Hematopoietic multipotent progenitor cell treated with erythropoietin and hydrocortisone succinate and interleukin-3 and kit ligand, for 8 days (in vitro differentiated cells): Measurements from ENCODE around the gene C4B.
"Not testable (repeated sequence)": the region's sequence is repeated elsewhere in the genome, so short reads cannot be mapped to it uniquely, and the experiment has no call there.

Experiments
- DNase-seq: peaks from one replicate; pipeline ENCODE4 v3.0.0-alpha.2; 2015

C4B gene

GRCh38 chr6:32037598-32038524 lies 23.3 kb downstream of the C4B start, which contains the start of gene CYP21A2:
Gene CYP21A2 (plus strand): TSS chr6:32038415. CDS start chr6:32038423, 8 bp downstream.
- DNase-seq, result not testable (repeated sequence)

GRCh38 chr6:32038878-32039277 lies 24.3 kb downstream of the C4B start:
- DNase-seq, result not testable (repeated sequence)

GRCh38 chr6:32039321-32040274 lies 25.0 kb downstream of the C4B start:
- DNase-seq, result not testable (repeated sequence)

- not testable (repeated sequence) for DNase-seq
Measured at GRCh38 chr6:32040299-32041049, 25.9 kb downstream of the C4B start.

- DNase-seq, result not testable (repeated sequence)
Measured at GRCh38 chr6:32041050-32041321, 26.4 kb downstream of the C4B start.

- DNase-seq, result not testable (repeated sequence)
Measured at GRCh38 chr6:32041385-32041784, 26.8 kb downstream of the C4B start.

- not testable (repeated sequence) for DNase-seq
Measured at GRCh38 chr6:32042276-32042675, 27.7 kb downstream of the C4B start.

GRCh38 chr6:32043589-32044380 lies 29.2 kb downstream of the C4B start:
- DNase-seq, result not testable (repeated sequence)

- not testable (repeated sequence) for DNase-seq
Measured at GRCh38 chr6:32044916-32045315, 30.3 kb downstream of the C4B start.

GRCh38 chr6:32045811-32046449 lies 31.3 kb downstream of the C4B start:
- DNase-seq, result peak; percentile 8

GRCh38 chr6:32046450-32047083 lies 32.0 kb downstream of the C4B start:
- DNase-seq, result no peak

GRCh38 chr6:32047084-32047478 lies 32.5 kb downstream of the C4B start:
- no peak for DNase-seq

GRCh38 chr6:32047539-32047854 lies 32.9 kb downstream of the C4B start:
- DNase-seq, result no peak

GRCh38 chr6:32047855-32048766 lies 33.5 kb downstream of the C4B start:
- peak; percentile 56 for DNase-seq

- DNase-seq, result not testable (repeated sequence)
Measured at GRCh38 chr6:32049149-32049548, 34.6 kb downstream of the C4B start.

GRCh38 chr6:32049736-32050135 lies 35.1 kb downstream of the C4B start:
- not testable (repeated sequence) for DNase-seq

- DNase-seq, result no peak
Measured at GRCh38 chr6:32050562-32050961, 36.0 kb downstream of the C4B start.

GRCh38 chr6:32052626-32053025 lies 38.0 kb downstream of the C4B start:
- DNase-seq, result not testable (repeated sequence)

- DNase-seq, result not testable (repeated sequence)
Measured at GRCh38 chr6:32053314-32053713, 38.7 kb downstream of the C4B start.

- not testable (repeated sequence) for DNase-seq
Measured at GRCh38 chr6:32055756-32056155, 41.2 kb downstream of the C4B start.
